Skin epidermis (tissue), 12 donors: ENCODE measurements around the gene DPYD.

Experiments used
- H3K27ac ChIP-seq, 21 experiments: fragments of 200-600 bp; sonication (generic) in 11 of 21; one replicate each; pipeline ENCODE4 v1.5.0; 2020; ENCODE audit warnings: mild to moderate bottlenecking in 3 of 21, inconsistent platforms in 2 of 21, moderate library complexity in 2 of 21
- H3K4me3 ChIP-seq, 7 experiments: fragments of 200-600 bp; sonication (generic) in 2 of 7; one replicate each; pipeline ENCODE4 v1.5.0; 2020; ENCODE audit warnings: inconsistent platforms in 2 of 7, mild to moderate bottlenecking in 2 of 7, moderate library complexity in 1 of 7

Gene DPYD

DNA sequence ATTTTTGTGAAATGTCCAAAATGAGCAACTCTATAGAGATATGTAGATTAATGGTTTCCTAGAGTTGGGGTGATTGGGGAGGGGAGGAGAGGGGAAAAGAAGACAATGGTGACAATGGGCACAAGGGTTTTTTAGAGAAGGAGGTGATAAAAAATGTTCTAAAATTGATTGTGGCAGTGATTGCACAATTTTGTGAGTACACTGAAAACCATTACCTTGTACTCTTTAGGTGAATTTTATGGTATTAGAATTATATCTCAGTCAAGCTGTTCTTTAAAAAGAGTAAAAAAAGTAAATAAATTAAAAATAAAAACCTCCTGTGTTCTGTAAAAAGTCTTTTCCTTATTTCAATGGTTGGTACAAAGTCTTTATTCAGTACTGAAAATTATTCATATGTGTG, 869.0 kb downstream of the DPYD start:
- H3K27ac ChIP-seq = no peak overlapping the region
- no peak overlapping the region for H3K4me3 ChIP-seq

DNA sequence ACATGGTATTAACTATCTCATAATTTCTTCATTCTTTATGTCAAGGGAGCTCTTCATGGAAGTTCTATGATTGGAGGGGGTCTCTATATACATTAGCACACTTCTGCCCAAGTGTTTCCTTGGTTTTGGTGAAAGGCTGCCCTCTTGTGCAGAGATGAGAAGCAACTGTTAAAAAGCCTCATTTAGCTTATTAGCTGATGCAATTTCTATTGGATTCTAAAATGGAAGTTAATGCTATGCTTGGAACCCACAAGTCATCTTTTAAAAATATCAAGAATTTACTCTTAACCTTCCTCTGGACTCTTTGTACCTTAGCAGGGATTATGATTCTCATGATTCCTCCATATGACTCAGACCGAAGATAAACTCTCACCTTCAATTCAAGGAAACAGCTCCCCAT, 870.3 kb downstream of the DPYD start:
- Histone ChIP-seq H3K4me3 (no peak overlapping the region), H3K27ac (no peak overlapping the region)

DNA sequence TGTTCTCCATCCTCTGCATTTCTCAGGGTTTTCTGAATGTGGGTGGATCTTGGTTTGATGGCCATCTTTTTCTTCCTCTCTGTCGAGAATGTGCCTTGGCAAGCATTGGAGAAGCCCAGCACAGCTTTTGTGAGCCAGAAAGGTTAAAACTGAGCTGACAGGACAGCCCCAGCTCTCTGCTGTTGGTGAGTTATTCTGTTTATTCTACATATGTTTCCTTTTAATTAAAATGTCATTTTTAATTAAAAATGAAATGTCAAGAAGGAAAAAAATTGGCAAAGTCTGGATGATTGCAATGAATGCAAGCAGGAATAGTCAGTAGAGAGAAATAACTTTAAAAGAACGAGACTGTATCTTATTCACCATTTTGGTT, 873.4 kb downstream of the DPYD start:
- Histone ChIP-seq H3K27ac (no peak overlapping the region), H3K4me3 (no peak overlapping the region)

DNA sequence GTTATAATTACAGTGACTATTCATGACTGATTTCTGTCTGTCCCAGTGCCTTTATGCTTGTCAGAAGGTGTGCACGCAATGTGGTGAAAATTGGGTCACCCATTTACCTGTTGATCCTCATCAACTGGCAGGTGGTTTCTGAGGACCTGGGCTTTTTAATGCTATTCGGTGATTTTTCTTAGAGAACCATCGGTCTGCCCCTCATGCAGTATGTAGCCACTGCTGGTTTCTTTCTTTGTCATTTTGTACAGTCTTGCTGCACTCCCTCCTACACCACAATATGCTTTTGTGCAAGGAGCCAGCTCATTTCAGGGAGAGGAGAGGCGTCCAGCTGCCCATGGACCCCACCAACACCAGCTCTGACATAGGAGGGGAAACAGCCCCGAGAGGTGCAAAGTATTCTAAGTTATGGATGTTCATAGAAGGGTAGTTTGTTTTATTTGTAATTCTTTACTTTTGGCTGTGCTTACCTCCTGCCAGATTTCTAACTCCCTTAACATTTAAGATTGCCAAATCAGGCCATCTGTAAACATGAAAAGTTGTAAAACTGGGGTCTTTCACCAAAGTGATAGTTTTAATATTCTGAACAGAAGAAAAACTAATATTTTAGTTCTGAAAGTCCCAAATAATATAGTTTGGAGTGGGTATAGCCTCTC, 873.9 kb downstream of the DPYD start:
- no peak overlapping the region for H3K27ac ChIP-seq
- H3K4me3 ChIP-seq = no peak overlapping the region

DNA sequence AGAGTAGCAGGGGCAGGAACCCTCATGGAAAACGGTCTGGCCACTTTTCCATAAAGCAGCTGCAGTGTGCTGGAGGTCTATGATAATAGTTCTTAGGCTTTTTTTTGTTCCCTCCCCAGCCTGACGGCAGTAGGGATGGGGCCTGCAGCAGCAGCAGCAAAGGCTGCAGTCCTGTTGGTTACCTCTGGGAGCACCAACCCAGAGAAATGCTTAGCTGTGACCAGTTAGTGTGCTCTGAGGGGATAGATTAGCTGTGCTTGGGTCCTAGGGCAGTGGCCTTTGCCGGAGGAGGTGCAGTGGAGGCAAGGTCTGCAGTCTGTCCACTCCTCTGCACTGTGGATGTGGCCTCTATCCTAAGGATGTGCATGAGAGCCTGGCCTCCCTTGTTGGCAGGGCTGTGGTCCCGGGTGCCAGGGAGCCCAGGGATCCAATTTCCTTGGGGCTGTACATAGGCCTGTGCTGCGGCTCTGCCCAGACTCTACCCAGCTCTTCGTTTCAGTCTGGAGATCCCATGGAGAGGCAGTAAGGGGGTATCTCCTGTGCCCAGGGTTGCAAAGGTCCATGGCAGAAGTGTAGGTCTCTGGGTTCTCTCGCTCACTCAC, 876.6 kb downstream of the DPYD start:
- no peak overlapping the region for H3K4me3 ChIP-seq
- no peak overlapping the region for H3K27ac ChIP-seq

DNA sequence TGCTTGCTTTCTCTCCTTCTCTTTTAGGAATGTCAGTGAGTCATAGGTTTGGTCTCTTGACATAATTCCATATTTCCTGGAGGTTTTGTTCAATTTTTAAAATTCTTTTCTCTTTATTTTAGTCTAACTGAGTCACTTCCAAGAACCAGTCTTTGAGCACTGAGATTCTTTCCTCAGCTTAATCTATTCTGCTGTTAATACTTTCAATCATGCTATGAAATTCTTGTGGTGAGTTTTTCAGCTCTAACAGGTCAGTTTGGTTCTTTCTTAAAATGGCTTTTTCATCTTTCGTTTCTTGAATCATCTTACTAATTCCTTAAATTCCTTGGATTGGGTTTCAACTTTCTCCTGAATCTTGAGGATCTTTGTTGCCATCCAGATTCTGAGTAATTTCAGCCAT, 878.3 kb downstream of the DPYD start:
- no peak overlapping the region for H3K4me3 ChIP-seq
- no peak overlapping the region for H3K27ac ChIP-seq

DNA sequence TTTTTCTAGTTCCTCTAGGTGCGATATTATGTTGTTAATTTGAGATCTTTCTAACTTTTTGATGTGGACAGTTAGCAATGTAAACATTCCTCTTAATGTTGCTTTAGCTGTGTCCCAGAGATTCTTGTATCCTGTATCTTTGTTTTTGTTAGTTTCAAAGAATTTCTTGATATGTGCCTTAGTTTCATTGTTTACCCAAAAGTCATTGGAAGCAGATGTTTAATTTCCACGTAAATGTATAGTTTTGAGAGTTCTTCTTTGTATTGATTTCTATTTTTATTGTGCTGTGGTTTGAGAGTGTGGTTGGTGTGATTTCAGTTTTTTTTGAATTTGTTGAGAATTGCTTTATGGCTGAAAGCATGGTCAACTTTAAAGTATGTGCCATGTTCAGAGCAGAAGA, 879.8 kb downstream of the DPYD start:
- no peak overlapping the region for H3K4me3 ChIP-seq
- H3K27ac ChIP-seq = no peak overlapping the region

DNA sequence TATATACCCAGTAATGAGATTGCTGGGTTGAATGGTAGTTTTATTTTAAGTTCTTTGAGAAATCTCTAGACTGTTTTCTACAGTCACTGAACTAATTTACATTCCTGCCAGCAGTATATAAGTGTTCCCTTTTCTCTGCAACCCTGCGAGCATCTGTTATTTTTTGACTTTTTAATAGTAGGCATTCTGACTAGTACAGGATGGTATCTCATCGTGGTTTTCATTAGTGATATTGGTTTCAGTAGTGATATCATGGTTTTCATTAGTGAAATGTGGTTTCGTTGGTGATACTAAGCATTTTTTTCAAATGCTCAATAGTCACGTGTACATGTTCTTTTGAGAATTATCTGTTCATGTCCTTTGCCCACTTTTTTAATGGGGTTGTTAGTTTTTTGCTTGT, 882.4 kb downstream of the DPYD start:
- no peak overlapping the region for H3K27ac ChIP-seq
- H3K4me3 ChIP-seq = no peak overlapping the region

DNA sequence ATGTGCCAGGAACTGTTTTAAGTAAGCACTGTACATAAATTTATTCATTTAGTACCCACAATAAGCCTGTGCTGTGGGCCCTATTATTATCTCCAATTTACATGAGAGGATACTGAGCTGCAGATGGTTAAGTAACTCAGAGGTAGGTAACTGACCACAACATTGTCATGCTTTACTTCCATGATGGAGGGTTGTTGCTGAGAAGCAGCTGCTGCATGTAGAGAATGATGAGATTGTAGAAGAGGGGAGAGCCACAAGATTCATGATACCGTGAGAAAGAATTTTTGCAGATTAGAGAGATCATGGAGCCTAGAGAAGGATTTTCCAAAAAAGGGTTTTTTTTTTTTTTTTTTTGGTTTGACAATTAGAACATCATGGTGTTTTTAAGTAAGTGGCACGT, 886.2 kb downstream of the DPYD start:
- H3K27ac ChIP-seq = no peak overlapping the region
- no peak overlapping the region for H3K4me3 ChIP-seq

DNA sequence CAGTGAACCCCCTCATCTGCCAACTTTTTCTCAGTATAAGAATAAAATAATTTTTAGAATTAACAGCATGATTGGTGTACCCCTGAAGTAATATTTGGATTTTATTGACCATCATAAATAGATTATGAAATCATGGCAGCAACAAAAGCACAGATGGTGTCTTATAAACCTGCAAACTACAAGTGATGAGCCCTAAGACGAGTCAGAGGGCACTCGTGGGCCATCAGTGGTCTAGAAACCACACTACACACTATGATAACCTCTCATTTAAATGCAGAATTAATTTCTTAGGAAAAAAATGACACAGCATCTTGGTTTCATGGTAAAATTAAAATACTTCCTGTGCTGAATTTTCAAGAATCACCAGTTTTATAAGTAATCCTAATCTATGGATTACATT, 886.9 kb downstream of the DPYD start:
- Histone ChIP-seq H3K27ac (no peak overlapping the region), H3K4me3 (no peak overlapping the region)
